Heart right ventricle (tissue), 16 donors: ENCODE data around the gene TECPR1. TPM values are rescaled to one million over a fixed set of nuclear protein-coding genes. Genes with fewer than 3 reads are reported as not detected.
A peak's percentile ranks its signal among the peaks of the same experiment; 100 is the strongest.

Source experiments
- ATAC-seq, 8 donors: fragments of 200-7000 bp; cut with Tn5 transposase; one replicate each; pipeline ENCODE4 v1.9.1; 2020; ENCODE audit warnings: mild to moderate bottlenecking in 8 of 8, moderate library complexity in 8 of 8, moderate number of reproducible peaks in 1 of 8
- DNase-seq, 2 donors: peaks; one replicate each; pipeline ENCODE4 v3.0.0-alpha.2; 2020
- H3K27ac ChIP-seq, 10 donors: fragments of 200-600 bp; sonication (generic) in 2 of 10; one replicate each; pipeline versions ENCODE4 v1.5.0 to v1.8.0; 2020 to 2022; ENCODE audit warnings: mild to moderate bottlenecking in 3 of 10
- H3K27me3 ChIP-seq, 7 donors: fragments of 200-600 bp; one replicate each; pipeline ENCODE4 v1.8.0; 2021 to 2022; ENCODE audit warnings: mild to moderate bottlenecking in 2 of 7
- H3K36me3 ChIP-seq, 9 donors: fragments of 200-600 bp; sonication (generic) in 1 of 9; one replicate each; pipeline versions ENCODE4 v1.5.0 to v1.8.0; 2020 to 2022; ENCODE audit warnings: mild to moderate bottlenecking in 2 of 9
- H3K4me1 ChIP-seq, 9 donors: fragments of 200-600 bp; sonication (generic) in 1 of 9; one replicate each; pipeline versions ENCODE4 v1.5.0 to v1.8.0; 2020 to 2022; ENCODE audit warnings: mild to moderate bottlenecking in 4 of 9
- H3K4me3 ChIP-seq, 10 donors: fragments of 200-600 bp; sonication (generic) in 2 of 10; one replicate each; pipeline versions ENCODE4 v1.5.0 to v1.8.0; 2020 to 2022; ENCODE audit warnings: mild to moderate bottlenecking in 7 of 10, moderate library complexity in 2 of 10
- H3K9me3 ChIP-seq, 11 donors: fragments of 200-600 bp in 10 of 11; sonication (generic) in 2 of 11; one replicate each; pipeline versions ENCODE4 v1.5.0 to v1.8.0; 2013 to 2022; ENCODE audit warnings: mild to moderate bottlenecking in 2 of 11, control low read depth in 1 of 11, moderate library complexity in 1 of 11
- WGBS, 2 donors: extraction: QIAGEN DNeasy Blood & Tissue Kit; methylation state at CpG; one replicate each; pipeline ENCODE4 v1.1.7; 2013; ENCODE audit warnings: inconsistent platforms in 1 of 2; 5-methylcytosine and 5-hydroxymethylcytosine counted together
- intact Hi-C, 10 donors: fragments of 100-400 bp; cut with DNase I; formaldehyde crosslinking; loops; one replicate each; pipeline versions ENCODE4 v1.11.1 to v1.14.2; 2022
- polyA plus RNA-seq, 2 donors: library from polyadenylated mRNA; stranded (reverse); fragments of 200-250 nt; gene quantifications; one replicate each; pipeline ENCODE4 v1.2.3, GENCODE V29; 2013
- total RNA-seq, 10 donors: library from RNA; stranded (reverse); fragmentation: NEBNext Ultra II Directional in 3 of 10; extraction: Animal tissue kit (Norgen Biotek cat#: 25700) in 3 of 10; gene quantifications; one replicate each; pipeline versions ENCODE4 v1.2.1 to v1.2.4, GENCODE V29; 2021 to 2023
- TF ChIP-seq, protein P1 (sequence below), 9 donors: fragments of 200-600 bp; sonication (generic) in 2 of 9; IDR thresholded peaks; one replicate each; pipeline versions ENCODE4 v1.5.0 to v1.8.0; 2021 to 2022; ENCODE audit warnings: antibody characterized with exemption in 9 of 9, mild to moderate bottlenecking in 5 of 9, moderate library complexity in 1 of 9
- donor health status: Arrhythmogenic right ventricular cardiomyopathy.
- donor health status: ischemic (EF 13 %, LVEDD 7.1; RV severe dilation, severe dysfunction).
- donor health status: healthy with polysubstance abuse.
- donor health status: DM: no; HTN: yes; CAD: no.
- donor health status: DM: no; HTN: no; CAD: no.
- donor health status: ischemic (EF 25% LVEDD 6.9; RV normal size, moderate dysfunction).
- donor health status: ischemic (EF 25% LVEDD 5.7; RV mildly dilated, moderate dysfunction).
- donor health status: healthy.
- donor health status: DM: yes; HTN: yes; CAD: no.
- donor health status: Ischemic cardiomyopathy.
- donor health status: ischemic (EF 35%, LVEDD 5.7; RV mildly dilated, moderate dysfunction).
- donor health status: nonischemic (EF 11% LVEDD 7.7; RV severe dilation, severe dysfunction).
- donor health status: DM: yes; HTN: yes; CAD: no.
- donor health status: PGD.
- donor health status: ischemic (EF 29% LVEDD 5.4; RV normal size, mild dysfunction).
- donor health status: nonischemic (EF 23%, LVEDD 6.1; RV moderate dilation, normal function).

Gene TECPR1
- total and polyA plus RNA-seq, 12 donors, result 12.8 to 23.8 (median 15.4) TPM

DNA sequence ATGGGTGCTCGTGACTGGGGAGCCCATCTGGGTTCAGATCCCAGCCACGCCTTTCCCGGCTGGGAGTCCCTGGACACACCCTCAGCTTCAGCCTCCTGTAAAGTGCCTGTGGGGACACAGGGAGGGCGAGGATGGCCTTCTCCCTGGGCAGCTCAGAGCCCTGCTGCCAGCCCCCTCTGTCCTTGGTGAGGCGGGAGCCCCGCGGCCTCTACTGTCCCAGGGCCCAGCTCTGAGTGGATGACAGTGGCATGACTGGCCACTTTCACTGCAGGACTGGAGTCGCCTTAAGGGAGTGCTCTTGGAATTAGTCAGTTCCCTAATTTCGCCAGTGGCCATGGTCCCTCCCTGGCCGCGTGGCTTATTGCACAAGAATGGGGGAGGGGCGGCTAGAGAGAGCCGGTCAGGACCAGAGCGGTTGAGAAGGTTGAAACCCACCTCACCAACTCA, 34.1 kb upstream of the TECPR1 start:
- peak in 2 of 8 donors; percentile 6 to 32 for ATAC-seq

DNA sequence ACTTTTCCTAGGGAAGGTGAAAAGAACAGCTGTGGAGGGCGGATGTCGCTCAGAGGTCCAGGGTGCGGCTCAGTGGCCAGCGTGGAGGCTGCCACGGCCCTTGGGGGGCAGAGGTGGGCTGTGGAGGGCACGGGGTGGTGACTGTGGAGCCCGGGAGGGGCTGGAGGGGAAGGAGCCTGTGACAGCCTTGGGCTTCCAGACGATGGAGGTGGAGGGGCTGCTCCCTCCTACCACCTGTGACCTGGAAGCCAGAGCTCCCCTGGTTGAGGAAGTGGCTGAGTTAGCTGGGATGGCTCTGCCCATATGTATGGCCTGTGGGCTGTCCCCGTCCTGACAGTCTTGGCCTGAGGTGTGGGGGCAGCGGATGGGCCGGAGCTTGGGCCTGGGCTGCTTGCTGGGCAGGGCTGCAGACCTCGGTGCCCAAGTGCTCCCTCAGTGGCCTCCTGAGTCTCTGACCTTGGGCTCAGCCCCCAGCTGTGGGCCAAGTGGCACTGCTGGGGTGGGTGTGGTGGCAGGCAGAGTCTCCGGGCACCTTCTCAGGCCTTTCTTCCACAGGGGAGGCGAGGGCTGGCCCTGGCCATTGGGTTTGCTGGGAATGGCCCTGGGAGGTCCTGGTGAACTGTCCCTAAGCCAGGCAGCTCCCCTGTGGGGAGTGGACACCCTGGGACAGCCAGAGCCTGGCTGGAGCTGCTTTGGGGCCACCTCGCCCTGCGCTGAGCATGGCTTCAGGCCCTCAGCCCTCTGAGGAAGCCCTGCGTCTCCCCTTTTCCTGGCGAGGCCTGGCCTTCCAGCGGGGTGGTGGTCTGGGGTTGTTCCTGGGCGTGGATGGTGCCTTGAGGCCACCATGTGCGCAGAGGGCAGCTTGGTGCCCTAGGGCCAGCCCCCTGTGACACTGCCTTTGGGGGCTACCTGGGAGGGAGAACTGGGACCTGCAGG, 33.4 kb upstream of the TECPR1 start:
- DNase-seq (no peak), ATAC-seq (no peak)
- peaks cover 0 to 61% (median 0%) of the 10 kb centered on the region in 9 donors for H3K36me3 ChIP-seq
- peak overlapping the region; percentile 41 to 99 (median 97) for H3K27ac ChIP-seq
- no peaks in the 10 kb centered on the region for H3K9me3 ChIP-seq
- WGBS, 2 donors, result 64 to 67% methylated on average over 21 of the region's 21 CpGs
- peak overlapping the region in 9 of 10 donors; percentile 82 to 99 (median 94) for H3K4me3 ChIP-seq
- H3K4me1 ChIP-seq, result peaks cover 48 to 83% (median 81%) of the 10 kb centered on the region in 9 donors
- TF ChIP-seq, protein P1, sequence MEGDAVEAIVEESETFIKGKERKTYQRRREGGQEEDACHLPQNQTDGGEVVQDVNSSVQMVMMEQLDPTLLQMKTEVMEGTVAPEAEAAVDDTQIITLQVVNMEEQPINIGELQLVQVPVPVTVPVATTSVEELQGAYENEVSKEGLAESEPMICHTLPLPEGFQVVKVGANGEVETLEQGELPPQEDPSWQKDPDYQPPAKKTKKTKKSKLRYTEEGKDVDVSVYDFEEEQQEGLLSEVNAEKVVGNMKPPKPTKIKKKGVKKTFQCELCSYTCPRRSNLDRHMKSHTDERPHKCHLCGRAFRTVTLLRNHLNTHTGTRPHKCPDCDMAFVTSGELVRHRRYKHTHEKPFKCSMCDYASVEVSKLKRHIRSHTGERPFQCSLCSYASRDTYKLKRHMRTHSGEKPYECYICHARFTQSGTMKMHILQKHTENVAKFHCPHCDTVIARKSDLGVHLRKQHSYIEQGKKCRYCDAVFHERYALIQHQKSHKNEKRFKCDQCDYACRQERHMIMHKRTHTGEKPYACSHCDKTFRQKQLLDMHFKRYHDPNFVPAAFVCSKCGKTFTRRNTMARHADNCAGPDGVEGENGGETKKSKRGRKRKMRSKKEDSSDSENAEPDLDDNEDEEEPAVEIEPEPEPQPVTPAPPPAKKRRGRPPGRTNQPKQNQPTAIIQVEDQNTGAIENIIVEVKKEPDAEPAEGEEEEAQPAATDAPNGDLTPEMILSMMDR (IDR thresholded peaks at IDR 0.05), result no peak
- intact Hi-C loops, result no loop called here
- no peaks in the 10 kb centered on the region for H3K27me3 ChIP-seq

More for the DNA sequence above, 34.1 kb upstream of the TECPR1 start:
- Histone ChIP-seq H3K9me3 (no peaks in the 10 kb centered on the region), H3K27me3 (no peaks in the 10 kb centered on the region), H3K36me3 (peaks cover 0 to 68% (median 0%) of the 10 kb centered on the region in 9 donors), H3K4me3 (peak overlapping the region in 8 of 10 donors; percentile 6 to 99 (median 90)), H3K27ac (peak overlapping the region; percentile 0 to 99 (median 97)), H3K4me1 (peaks cover 48 to 77% (median 76%) of the 10 kb centered on the region in 9 donors)
- DNase-seq, result peak; percentile 61 to 62
- 53 to 65% methylated on average over 14 of the region's 14 CpGs for WGBS, 2 donors
- TF ChIP-seq, protein P1 (IDR thresholded peaks at IDR 0.05), result no peak
- intact Hi-C loops, result no loop called here

DNA sequence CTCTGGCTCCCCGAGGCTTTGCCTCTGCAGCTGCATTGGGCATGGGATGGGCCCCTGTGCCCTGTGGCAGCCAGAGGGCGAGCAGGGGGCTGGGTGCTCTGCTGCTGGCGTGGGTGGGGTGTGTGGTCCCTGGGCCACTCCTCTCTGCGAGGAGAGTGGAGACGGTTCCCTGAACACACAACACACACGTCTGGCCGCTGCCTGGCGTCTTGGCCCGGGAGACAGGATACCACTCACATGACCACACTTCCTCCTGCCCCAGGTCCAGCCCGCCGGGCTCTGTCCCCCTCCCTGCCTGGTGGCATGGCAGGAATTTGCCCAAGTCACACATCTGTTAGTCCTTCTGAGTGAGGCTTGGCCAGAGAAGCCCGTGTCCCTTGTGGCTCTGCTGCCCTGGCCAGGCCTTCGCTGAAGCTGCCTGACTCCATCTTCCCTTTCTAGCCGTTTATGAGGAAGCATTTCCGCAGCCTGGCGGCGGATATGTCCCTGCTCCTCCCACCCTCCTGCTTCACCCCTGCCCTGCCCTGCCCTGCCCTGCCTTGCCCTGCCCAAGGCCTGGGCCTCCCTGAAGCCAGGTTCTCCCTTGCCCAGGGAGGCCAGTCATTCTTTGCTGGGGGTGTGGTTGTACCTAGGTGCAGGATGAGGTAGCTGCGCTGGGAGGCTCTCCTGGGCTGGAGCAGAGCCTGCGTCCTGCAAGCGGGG, 32.5 kb upstream of the TECPR1 start:
- Histone ChIP-seq H3K27ac (peak overlapping the region; percentile 41 to 99 (median 97)), H3K9me3 (no peaks in the 10 kb centered on the region), H3K4me1 (peaks cover 48 to 82% (median 79%) of the 10 kb centered on the region in 9 donors), H3K4me3 (peak overlapping the region; percentile 38 to 99 (median 93)), H3K36me3 (peaks cover 0 to 57% (median 0%) of the 10 kb centered on the region in 9 donors), H3K27me3 (no peaks in the 10 kb centered on the region)
- peak; percentile 78 to 81 for DNase-seq
- ATAC-seq, result peak; percentile 47 to 77 (median 63)
- intact Hi-C loops, result loop anchor here in 3 of 10 donors (5.0 kb wide), 2 partner anchors 37 to 118 kb away; partner anchors contain the start of gene BAIAP2L1 (in 1 of the 3)
- 9 to 14% methylated on average over 20 of the region's 20 CpGs for WGBS, 2 donors
- TF ChIP-seq, protein P1 (IDR thresholded peaks at IDR 0.05), result peak in 4 of 9 donors; percentile 9 to 45 (median 33)

DNA sequence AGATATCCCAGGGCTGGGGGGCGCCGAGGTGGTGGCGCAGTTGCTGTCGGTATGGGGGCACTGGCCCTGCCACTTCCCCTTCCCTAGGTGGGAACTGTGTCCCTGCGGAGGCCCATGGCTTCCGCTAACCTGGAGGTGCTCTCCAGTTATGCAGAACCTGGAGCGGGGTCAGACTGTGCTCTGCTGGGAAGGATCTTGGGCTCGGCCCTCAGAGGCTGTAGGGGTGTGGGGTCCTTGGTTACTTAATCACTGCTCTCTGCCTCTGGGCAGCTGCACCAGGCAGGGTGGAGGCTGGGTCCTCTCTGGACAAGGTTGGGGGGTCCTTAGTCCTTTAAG, 31.8 kb upstream of the TECPR1 start:
- H3K27ac ChIP-seq, result peak overlapping the region; percentile 41 to 99 (median 97)
- TF ChIP-seq, protein P1 (IDR thresholded peaks at IDR 0.05), result no peak
- peak overlapping the region; percentile 38 to 99 (median 93) for H3K4me3 ChIP-seq
- no peaks in the 10 kb centered on the region for H3K27me3 ChIP-seq
- WGBS, 2 donors, result 56 to 68% methylated on average over 8 of the region's 8 CpGs
- peaks cover 0 to 51% (median 0%) of the 10 kb centered on the region in 9 donors for H3K36me3 ChIP-seq
- intact Hi-C loops, result loop anchor here in 4 of 10 donors (2.0 to 5.0 kb wide), 3 partner anchors 35 to 118 kb away; partner anchors contain the start of gene BAIAP2L1 (in 1 of the 4)
- H3K9me3 ChIP-seq, result no peaks in the 10 kb centered on the region
- peaks cover 48 to 75% (median 73%) of the 10 kb centered on the region in 9 donors for H3K4me1 ChIP-seq
- peak in 4 of 8 donors; percentile 0 to 1 (median 0) for ATAC-seq
- DNase-seq, result no peak
